ENCODE results near the gene PRPF40B. TPM values are rescaled to one million over a fixed set of nuclear protein-coding genes. Genes with fewer than 3 reads are reported as not detected.

PRPF40B gene
- polyA plus RNA-seq, 2 of the 4 experiments (the other 2 are of a cell fraction), result 15.0 to 17.0 TPM

DNA sequence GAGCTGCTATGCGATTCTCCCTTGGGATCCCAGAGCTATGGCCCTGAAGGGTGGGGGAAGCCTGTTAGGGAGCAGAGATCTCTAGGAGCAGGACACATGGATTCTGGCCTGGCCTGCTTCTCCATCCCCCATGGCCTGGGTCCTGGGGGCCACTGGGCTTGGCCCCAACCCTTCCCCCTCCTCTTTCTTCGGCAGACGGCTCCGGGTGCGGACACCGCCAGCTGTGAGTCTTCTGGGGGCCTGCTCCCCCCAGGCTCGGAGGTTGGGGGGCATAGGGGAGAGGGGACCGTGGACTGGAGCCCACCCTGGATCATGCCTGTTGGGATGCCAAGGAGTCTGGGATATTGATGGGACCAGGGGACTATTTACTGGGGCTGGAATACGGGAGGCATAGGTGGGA, 9.0 kb downstream of the PRPF40B start:
- FAIRE-seq, result no peak
- ChIA-PET POLR2A (no interaction called here), CTCF (interaction anchor here (0.8 to 3.7 kb wide), 4 partner anchors 9 to 207 kb away, joined by 3 to 23 read pairs (median 6); partner anchors contain the start of gene PRPF40B)
- no peak overlapping the region for H3K4me2 ChIP-seq
- WGBS (ENCODE audit: missing lambda C conversion rate), result 92% methylated on average over 9 of the region's 9 CpGs
- no peak overlapping the region for H3K27ac ChIP-seq
- no peak for ATAC-seq
- H3K9me3 ChIP-seq, result no peaks in the 10 kb centered on the region
- peaks cover 7% of the 10 kb centered on the region for H3K4me1 ChIP-seq
- no peak for DNase-seq (ENCODE audit: low read depth in 1 of 2, low spot score in 1 of 2)
- no peak overlapping the region for H3K4me3 ChIP-seq
- TF ChIP-seq HEYL (CRISPR knock-in tag; IDR thresholded peaks at IDR 0.05) (no peak), RNF2 (IDR thresholded peaks at IDR 0.05; ENCODE audit: borderline replicate concordance, low read depth) (no peak), NPAS2 (CRISPR knock-in tag; IDR thresholded peaks at IDR 0.05; ENCODE audit: borderline replicate concordance) (no peak), NR3C1 (IDR thresholded peaks at IDR 0.05) (no peak), EP300 (IDR thresholded peaks at IDR 0.05) (no peak), RARB (CRISPR knock-in tag; IDR thresholded peaks at IDR 0.05) (no peak), E2F6 (IDR thresholded peaks at IDR 0.05; ENCODE audit: borderline replicate concordance, low read depth) (no peak), RFX5 (IDR thresholded peaks at IDR 0.05) (no peak), JUNB (IDR thresholded peaks at IDR 0.05) (no peak)
- TF ChIP-seq, protein P1, sequence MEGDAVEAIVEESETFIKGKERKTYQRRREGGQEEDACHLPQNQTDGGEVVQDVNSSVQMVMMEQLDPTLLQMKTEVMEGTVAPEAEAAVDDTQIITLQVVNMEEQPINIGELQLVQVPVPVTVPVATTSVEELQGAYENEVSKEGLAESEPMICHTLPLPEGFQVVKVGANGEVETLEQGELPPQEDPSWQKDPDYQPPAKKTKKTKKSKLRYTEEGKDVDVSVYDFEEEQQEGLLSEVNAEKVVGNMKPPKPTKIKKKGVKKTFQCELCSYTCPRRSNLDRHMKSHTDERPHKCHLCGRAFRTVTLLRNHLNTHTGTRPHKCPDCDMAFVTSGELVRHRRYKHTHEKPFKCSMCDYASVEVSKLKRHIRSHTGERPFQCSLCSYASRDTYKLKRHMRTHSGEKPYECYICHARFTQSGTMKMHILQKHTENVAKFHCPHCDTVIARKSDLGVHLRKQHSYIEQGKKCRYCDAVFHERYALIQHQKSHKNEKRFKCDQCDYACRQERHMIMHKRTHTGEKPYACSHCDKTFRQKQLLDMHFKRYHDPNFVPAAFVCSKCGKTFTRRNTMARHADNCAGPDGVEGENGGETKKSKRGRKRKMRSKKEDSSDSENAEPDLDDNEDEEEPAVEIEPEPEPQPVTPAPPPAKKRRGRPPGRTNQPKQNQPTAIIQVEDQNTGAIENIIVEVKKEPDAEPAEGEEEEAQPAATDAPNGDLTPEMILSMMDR (IDR thresholded peaks at IDR 0.05), result no peak
- TF ChIP-seq, protein P2, sequence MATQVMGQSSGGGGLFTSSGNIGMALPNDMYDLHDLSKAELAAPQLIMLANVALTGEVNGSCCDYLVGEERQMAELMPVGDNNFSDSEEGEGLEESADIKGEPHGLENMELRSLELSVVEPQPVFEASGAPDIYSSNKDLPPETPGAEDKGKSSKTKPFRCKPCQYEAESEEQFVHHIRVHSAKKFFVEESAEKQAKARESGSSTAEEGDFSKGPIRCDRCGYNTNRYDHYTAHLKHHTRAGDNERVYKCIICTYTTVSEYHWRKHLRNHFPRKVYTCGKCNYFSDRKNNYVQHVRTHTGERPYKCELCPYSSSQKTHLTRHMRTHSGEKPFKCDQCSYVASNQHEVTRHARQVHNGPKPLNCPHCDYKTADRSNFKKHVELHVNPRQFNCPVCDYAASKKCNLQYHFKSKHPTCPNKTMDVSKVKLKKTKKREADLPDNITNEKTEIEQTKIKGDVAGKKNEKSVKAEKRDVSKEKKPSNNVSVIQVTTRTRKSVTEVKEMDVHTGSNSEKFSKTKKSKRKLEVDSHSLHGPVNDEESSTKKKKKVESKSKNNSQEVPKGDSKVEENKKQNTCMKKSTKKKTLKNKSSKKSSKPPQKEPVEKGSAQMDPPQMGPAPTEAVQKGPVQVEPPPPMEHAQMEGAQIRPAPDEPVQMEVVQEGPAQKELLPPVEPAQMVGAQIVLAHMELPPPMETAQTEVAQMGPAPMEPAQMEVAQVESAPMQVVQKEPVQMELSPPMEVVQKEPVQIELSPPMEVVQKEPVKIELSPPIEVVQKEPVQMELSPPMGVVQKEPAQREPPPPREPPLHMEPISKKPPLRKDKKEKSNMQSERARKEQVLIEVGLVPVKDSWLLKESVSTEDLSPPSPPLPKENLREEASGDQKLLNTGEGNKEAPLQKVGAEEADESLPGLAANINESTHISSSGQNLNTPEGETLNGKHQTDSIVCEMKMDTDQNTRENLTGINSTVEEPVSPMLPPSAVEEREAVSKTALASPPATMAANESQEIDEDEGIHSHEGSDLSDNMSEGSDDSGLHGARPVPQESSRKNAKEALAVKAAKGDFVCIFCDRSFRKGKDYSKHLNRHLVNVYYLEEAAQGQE (IDR thresholded peaks at IDR 0.05), result no peak

DNA sequence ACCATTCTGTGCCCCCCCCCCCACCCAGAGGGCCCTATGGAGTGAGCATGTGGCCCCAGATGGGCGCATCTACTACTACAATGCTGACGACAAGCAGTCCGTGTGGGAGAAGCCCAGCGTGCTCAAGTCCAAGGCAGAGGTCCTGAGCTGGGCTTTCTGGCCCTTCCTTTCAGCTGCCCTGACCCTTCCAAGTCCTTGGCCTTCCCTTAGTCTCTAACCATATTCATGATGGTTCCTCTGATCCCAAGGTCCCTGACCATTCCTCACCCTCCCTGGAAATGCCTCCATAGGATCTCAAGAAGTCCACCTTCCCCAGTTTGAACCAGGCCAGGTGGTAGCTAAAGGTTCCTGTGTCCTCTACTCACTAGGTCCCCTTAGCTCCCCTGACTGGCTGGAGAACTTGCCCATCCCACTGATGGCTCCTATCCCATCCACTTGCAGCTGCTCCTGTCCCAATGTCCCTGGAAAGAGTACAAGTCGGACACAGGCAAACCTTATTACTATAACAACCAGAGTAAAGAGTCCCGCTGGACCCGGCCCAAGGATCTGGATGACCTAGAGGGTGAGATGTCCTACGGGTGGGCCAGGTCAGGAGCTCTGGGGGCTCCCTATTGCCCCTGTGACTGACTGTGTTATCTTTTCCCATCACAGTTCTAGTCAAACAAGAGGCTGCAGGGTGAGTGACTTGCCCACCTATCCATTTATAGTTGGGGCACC, 9.8 kb downstream of the PRPF40B start:
- ATAC-seq (no peak), DNase-seq (ENCODE audit: low read depth in 1 of 2, low spot score in 1 of 2) (no peak), FAIRE-seq (no peak)
- 94% methylated on average over 8 of the region's 8 CpGs for WGBS (ENCODE audit: missing lambda C conversion rate)
- Histone ChIP-seq H3K4me1 (no peaks in the 10 kb centered on the region), H3K4me3 (no peak overlapping the region), H3K4me2 (no peak overlapping the region), H3K27ac (no peak overlapping the region), H3K9me3 (no peaks in the 10 kb centered on the region)
- CTCF ChIA-PET, result interaction anchor here (0.6 to 3.7 kb wide), 8 partner anchors 9 to 268 kb away, joined by 3 to 23 read pairs (median 4); partner anchors contain the start of gene PRPF40B
- TF ChIP-seq, protein P3, sequence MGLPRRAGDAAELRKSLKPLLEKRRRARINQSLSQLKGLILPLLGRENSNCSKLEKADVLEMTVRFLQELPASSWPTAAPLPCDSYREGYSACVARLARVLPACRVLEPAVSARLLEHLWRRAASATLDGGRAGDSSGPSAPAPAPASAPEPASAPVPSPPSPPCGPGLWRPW (IDR thresholded peaks at IDR 0.05), result no peak
- TF ChIP-seq TP53 (CRISPR knock-in tag; IDR thresholded peaks at IDR 0.05) (no peak), RCOR1 (IDR thresholded peaks at IDR 0.05; ENCODE audit: low read depth, low read length) (no peak), EHMT2 (IDR thresholded peaks at IDR 0.05; ENCODE audit: low read depth) (no peak), HOXB5 (CRISPR knock-in tag; IDR thresholded peaks at IDR 0.05) (no peak), TFCP2L1 (CRISPR knock-in tag; IDR thresholded peaks at IDR 0.05) (no peak), PHF8 (IDR thresholded peaks at IDR 0.05; ENCODE audit: borderline replicate concordance, low read depth) (no peak), BHLHE40 (IDR thresholded peaks at IDR 0.05; ENCODE audit: low read depth, low read length) (no peak), HEYL (CRISPR knock-in tag; IDR thresholded peaks at IDR 0.05) (no peak), POLR2AphosphoS2 (conservative IDR thresholded peaks at IDR 0.05; ENCODE audit: low read length) (no peak), JUN (IDR thresholded peaks at IDR 0.05) (no peak)
- TF ChIP-seq, protein P1 (IDR thresholded peaks at IDR 0.05), result no peak
- POLR2A ChIA-PET, result no interaction called here

All from A549 (cell line).